ENCODE data around the gene NDOR1.

Gene NDOR1

DNA sequence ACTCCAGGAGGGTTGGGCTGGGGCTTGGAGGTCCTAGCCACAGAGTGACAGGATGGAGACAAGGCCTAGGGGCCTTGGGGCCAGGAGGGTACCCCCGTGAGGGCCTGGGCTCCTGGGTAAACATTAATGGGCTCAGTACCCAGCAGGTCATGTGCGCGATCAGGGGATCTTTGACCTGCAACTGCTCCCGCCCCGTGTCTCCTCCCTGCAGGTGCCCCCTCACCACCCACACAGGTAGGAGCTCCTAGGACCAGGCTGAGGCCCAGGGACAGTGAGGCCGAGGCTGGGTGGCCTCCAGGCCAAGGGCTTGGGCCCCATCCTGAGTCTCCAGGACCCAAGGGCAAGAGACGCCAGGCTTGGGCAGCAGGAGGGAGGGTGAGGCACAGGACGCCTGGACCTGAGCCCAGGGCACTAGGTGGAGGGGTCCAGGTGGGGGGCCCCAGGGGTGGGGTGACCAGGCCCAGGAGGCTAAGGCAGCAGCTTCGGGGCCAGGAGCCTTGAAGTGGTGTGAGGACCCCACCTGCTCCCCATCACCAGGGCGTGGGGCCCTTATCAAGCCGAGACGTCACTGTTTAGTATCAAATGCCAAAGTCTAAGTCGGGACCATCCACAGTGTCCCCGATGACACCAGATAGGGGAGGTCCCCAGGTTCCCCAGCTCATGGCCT is 25.3 kb downstream of the NDOR1 start, which contains the start of gene SLC34A3:
TSS of gene SLC34A3 (plus strand) at position 197 of the 667 bp plus-strand sequence. CDS start 802 bp downstream, outside the sequence.
- Histone ChIP-seq H3K27me3 (ENCODE audit: control insufficient read depth in 1 of 2, insufficient read depth in 2 of 2, low read length in 2 of 2) (peaks cover 50 to 57% of the 10 kb centered on the region in 2 donors), H3K4me1 (ENCODE audit: control insufficient read depth, insufficient read depth, low read length) (peaks cover 7% of the 10 kb centered on the region), H3K27ac (ENCODE audit: low read length) (no peak within 1 kb of the TSS), H3K9me3 (ENCODE audit: control insufficient read depth in 2 of 2, low read length in 2 of 2) (no peaks in the 10 kb centered on the region), H3K36me3 (ENCODE audit: control insufficient read depth in 2 of 2, insufficient read depth in 2 of 2, low read length in 2 of 2) (no peaks in the 10 kb centered on the region), H3K9ac (ENCODE audit: low read length in 2 of 2) (no peak within 1 kb of the TSS), H3K4me3 (ENCODE audit: low read length in 2 of 2) (no peak within 1 kb of the TSS)

DNA sequence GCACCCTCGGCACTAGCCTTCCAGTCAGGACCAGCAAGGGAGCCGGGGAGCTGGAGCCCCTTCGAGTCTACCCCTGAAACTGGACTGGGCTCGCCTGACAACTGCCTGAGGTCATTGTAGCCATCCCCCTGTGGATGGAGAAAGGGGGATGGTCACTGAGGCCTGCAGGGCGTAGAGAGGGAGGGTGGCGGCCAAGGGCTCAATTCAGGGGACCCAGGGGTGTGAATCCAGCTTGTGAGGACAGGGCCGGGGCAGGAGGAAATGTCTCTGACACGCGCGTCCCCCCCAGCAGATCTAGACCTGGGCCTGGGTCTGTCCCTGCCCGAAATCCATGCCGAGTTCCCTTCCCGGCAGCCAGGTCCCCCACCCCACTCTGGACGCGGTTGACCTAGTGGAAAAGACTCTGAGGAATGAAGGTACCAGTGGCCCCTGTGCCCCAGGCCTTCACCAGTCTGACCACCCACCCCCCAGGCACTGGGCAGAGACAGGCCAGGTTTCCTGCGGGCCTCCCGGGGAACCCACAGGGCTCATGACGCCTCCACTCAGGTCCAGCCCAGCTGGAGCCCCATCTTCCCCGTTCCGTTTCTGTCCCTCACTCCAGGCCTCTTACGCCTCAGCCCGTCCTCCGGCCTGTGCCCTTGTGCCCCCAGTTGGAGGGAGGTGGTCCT is 26.0 kb downstream of the NDOR1 start:
- no peak overlapping the region for H3K4me3 ChIP-seq (ENCODE audit: low read length in 2 of 2)

DNA sequence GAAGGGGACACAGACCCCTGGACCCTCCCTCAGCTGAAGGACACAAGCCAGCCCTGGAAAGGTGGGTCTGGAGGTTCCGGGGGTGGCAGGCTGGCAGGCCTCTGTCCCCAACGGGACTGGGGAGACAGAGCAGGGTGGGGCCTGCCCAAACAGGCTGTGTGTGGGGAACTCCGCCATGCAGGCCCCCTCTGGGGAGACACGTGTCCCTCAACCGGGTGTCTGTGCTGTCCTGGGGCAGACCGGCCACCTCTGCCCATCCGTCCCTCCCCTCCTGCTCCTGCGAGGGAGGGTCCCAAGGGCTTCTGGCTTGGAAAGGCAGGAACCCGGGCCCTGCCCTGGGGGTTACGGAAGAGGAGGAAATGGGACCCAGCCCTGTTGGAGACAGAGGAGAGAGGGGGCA is 26.6 kb downstream of the NDOR1 start:
- Histone ChIP-seq H3K27ac (ENCODE audit: low read length) (no peak overlapping the region), H3K9ac (ENCODE audit: low read length in 2 of 2) (no peak overlapping the region), H3K36me3 (ENCODE audit: control insufficient read depth in 2 of 2, insufficient read depth in 2 of 2, low read length in 2 of 2) (no peaks in the 10 kb centered on the region), H3K4me3 (ENCODE audit: low read length in 2 of 2) (no peak overlapping the region), H3K9me3 (ENCODE audit: control insufficient read depth in 2 of 2, low read length in 2 of 2) (no peaks in the 10 kb centered on the region), H3K27me3 (ENCODE audit: control insufficient read depth in 1 of 2, insufficient read depth in 2 of 2, low read length in 2 of 2) (peaks cover 48 to 57% of the 10 kb centered on the region in 2 donors), H3K4me1 (ENCODE audit: control insufficient read depth, insufficient read depth, low read length) (peaks cover 19% of the 10 kb centered on the region)

More for the DNA sequence above, 26.0 kb downstream of the NDOR1 start:
- no peak overlapping the region for H3K27ac ChIP-seq (ENCODE audit: low read length)
- H3K9ac ChIP-seq (ENCODE audit: low read length in 2 of 2) = no peak overlapping the region
- no peaks in the 10 kb centered on the region for H3K36me3 ChIP-seq (ENCODE audit: control insufficient read depth in 2 of 2, insufficient read depth in 2 of 2, low read length in 2 of 2)
- no peaks in the 10 kb centered on the region for H3K9me3 ChIP-seq (ENCODE audit: control insufficient read depth in 2 of 2, low read length in 2 of 2)
- H3K27me3 ChIP-seq (ENCODE audit: control insufficient read depth in 1 of 2, insufficient read depth in 2 of 2, low read length in 2 of 2) = peaks cover 50 to 57% of the 10 kb centered on the region in 2 donors
- peaks cover 13% of the 10 kb centered on the region for H3K4me1 ChIP-seq (ENCODE audit: control insufficient read depth, insufficient read depth, low read length)

DNA sequence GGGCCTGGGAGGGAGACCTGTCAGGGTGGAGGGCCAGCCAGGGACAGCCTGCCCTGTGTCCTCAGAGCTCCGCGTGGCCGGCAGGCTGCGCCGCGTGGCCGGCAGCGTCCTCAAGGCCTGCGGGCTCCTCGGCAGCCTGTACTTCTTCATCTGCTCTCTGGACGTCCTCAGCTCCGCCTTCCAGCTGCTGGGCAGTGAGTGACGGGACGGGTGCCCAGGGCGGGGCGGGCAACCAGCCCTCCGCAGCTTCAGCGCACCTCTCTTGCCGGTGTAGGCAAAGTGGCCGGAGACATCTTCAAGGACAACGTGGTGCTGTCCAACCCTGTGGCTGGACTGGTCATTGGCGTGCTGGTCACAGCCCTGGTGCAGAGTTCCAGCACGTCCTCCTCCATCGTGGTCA is 27.0 kb downstream of the NDOR1 start:
- H3K27me3 ChIP-seq (ENCODE audit: control insufficient read depth in 1 of 2, insufficient read depth in 2 of 2, low read length in 2 of 2) = peaks cover 44 to 55% of the 10 kb centered on the region in 2 donors
- no peak overlapping the region for H3K27ac ChIP-seq (ENCODE audit: low read length)
- no peak overlapping the region for H3K9ac ChIP-seq (ENCODE audit: low read length in 2 of 2)
- H3K4me3 ChIP-seq (ENCODE audit: low read length in 2 of 2) = no peak overlapping the region
- H3K36me3 ChIP-seq (ENCODE audit: control insufficient read depth in 2 of 2, insufficient read depth in 2 of 2, low read length in 2 of 2) = no peaks in the 10 kb centered on the region
- H3K4me1 ChIP-seq (ENCODE audit: control insufficient read depth, insufficient read depth, low read length) = peaks cover 21% of the 10 kb centered on the region
- H3K9me3 ChIP-seq (ENCODE audit: control insufficient read depth in 2 of 2, low read length in 2 of 2) = no peaks in the 10 kb centered on the region

DNA sequence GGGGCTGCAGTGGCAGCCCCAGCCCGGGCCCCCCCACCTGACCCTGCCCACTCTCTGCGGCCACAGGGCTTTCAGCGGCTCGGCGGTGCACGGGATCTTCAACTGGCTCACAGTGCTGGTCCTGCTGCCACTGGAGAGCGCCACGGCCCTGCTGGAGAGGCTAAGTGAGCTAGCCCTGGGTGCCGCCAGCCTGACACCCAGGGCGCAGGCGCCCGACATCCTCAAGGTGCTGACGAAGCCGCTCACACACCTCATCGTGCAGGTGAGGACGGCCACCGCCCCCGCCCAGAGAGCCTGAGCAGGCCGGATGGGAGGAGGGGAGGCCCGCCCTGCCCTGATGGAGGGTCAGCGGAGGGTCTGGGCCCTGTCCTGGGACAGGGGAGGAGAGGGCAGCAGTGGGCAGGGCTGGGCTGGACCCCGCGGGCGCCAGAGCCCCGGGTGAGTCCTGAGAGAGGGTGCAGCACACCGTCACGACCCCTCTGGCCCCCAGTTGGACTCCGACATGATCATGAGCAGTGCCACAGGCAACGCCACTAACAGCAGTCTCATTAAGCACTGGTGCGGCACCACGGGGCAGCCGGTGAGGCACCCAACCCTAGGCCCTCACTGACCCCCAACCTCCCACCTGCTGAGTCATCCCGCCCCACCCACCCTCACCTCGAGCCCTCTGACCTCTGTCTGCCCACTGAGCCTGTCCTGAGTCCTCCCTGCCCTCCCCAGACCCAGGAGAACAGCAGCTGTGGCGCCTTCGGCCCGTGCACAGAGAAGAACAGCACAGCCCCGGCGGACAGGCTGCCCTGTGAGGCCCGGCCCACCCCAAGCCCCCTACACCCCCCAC is 27.9 kb downstream of the NDOR1 start:
- Histone ChIP-seq H3K9me3 (ENCODE audit: control insufficient read depth in 2 of 2, low read length in 2 of 2) (no peaks in the 10 kb centered on the region), H3K36me3 (ENCODE audit: control insufficient read depth in 2 of 2, insufficient read depth in 2 of 2, low read length in 2 of 2) (no peaks in the 10 kb centered on the region), H3K27me3 (ENCODE audit: control insufficient read depth in 1 of 2, insufficient read depth in 2 of 2, low read length in 2 of 2) (peaks cover 43 to 52% of the 10 kb centered on the region in 2 donors), H3K27ac (ENCODE audit: low read length) (no peak overlapping the region), H3K9ac (ENCODE audit: low read length in 2 of 2) (no peak overlapping the region), H3K4me3 (ENCODE audit: low read length in 2 of 2) (no peak overlapping the region), H3K4me1 (ENCODE audit: control insufficient read depth, insufficient read depth, low read length) (peaks cover 21% of the 10 kb centered on the region)

DNA sequence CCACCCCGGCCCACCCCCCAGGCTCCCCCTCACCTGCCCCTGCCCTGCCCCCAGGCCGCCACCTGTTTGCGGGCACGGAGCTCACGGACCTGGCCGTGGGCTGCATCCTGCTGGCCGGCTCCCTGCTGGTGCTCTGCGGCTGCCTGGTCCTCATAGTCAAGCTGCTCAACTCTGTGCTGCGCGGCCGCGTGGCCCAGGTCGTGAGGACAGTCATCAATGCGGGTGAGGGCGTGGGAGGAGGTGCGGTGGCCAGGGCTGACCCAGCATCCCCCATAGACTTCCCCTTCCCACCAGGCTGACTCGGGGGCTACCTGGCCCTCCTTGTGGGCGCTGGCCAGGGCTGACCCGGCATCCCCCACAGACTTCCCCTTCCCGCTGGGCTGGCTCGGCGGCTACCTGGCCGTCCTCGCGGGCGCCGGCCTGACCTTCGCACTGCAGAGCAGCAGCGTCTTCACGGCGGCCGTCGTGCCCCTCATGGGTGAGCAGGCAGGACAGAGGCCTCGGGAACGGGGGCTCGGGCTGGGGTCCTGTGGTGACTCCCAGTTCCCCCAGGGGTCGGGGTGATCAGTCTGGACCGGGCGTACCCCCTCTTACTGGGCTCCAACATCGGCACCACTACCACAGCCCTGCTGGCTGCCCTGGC is 28.7 kb downstream of the NDOR1 start:
- no peaks in the 10 kb centered on the region for H3K36me3 ChIP-seq (ENCODE audit: control insufficient read depth in 2 of 2, insufficient read depth in 2 of 2, low read length in 2 of 2)
- H3K4me1 ChIP-seq (ENCODE audit: control insufficient read depth, insufficient read depth, low read length) = peaks cover 28% of the 10 kb centered on the region
- H3K4me3 ChIP-seq (ENCODE audit: low read length in 2 of 2) = no peak overlapping the region
- no peak overlapping the region for H3K27ac ChIP-seq (ENCODE audit: low read length)
- H3K27me3 ChIP-seq (ENCODE audit: control insufficient read depth in 1 of 2, insufficient read depth in 2 of 2, low read length in 2 of 2) = peaks cover 36 to 44% of the 10 kb centered on the region in 2 donors
- H3K9me3 ChIP-seq (ENCODE audit: control insufficient read depth in 2 of 2, low read length in 2 of 2) = no peaks in the 10 kb centered on the region
- H3K9ac ChIP-seq (ENCODE audit: low read length in 2 of 2) = no peak overlapping the region

DNA sequence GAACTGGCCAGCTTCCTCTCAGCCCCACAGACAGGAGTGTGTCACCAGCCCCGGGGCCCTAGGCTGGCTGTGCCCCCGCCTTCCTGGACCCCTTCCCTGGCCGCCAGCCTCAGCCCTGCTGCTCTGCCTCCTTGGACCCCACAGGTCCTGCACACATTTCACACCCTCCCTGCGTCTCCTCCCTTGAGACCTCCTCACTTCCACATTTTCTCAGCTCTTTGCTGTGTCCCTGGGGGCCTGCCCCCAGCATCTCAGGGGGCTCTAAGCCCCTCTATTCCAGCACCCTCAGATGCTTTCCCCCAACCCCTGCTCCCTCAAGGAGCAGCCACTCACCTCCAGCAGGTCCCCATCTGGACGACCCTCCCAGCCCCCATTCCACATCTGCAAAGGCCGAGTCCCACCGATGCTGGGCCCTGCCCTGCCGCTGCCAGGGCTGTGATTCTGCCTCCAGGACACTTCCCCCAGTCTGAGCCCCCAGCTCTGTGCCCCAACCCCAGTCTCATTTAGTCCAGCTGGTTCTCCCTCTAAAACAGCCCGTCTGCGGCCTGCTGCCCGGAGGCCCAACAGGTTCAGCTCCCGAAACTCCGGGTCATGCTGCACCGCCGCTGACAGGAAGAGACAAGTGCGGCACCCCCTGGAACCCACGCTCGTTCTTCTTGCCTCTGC is 29.4 kb downstream of the NDOR1 start:
- H3K9ac ChIP-seq (ENCODE audit: low read length in 2 of 2) = no peak overlapping the region
- H3K4me3 ChIP-seq (ENCODE audit: low read length in 2 of 2) = no peak overlapping the region
- no peak overlapping the region for H3K27ac ChIP-seq (ENCODE audit: low read length)
- peaks cover 31 to 36% of the 10 kb centered on the region in 2 donors for H3K27me3 ChIP-seq (ENCODE audit: control insufficient read depth in 1 of 2, insufficient read depth in 2 of 2, low read length in 2 of 2)
- no peaks in the 10 kb centered on the region for H3K36me3 ChIP-seq (ENCODE audit: control insufficient read depth in 2 of 2, insufficient read depth in 2 of 2, low read length in 2 of 2)
- no peaks in the 10 kb centered on the region for H3K9me3 ChIP-seq (ENCODE audit: control insufficient read depth in 2 of 2, low read length in 2 of 2)
- H3K4me1 ChIP-seq (ENCODE audit: control insufficient read depth, insufficient read depth, low read length) = peaks cover 28% of the 10 kb centered on the region

DNA sequence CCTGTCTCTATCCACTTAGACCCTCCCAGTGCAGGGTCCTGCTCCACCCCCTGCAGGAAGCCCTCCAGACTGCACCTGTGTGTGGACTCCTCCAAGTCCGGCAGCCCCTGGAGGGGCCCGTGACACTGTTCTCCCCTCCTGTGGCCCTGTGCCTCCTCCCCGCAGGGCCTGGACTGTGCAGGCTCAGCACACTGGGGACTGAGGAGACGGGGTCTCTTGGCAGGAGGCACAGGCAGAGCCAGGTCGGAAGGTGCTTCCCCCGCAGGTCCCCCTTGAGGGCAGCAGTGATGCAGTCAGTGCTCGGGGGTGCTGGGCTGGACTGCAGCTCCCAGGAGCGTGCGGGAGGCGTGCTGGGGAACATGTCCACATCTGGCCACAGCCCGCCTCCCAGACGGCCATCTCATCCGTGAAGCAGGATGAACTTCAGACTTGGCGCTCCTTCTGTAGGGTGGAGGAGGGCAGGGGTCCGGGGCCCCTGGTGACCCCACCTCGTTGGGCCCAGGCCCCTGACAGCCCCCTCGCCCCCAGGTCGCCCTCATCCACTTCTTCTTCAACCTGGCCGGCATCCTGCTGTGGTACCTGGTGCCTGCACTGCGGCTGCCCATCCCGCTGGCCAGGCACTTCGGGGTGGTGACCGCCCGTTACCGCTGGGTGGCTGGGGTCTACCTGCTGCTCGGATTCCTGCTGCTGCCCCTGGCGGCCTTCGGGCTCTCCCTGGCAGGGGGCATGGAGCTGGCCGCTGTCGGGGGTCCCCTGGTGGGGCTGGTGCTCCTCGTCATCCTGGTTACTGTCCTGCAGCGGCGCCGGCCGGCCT is 30.1 kb downstream of the NDOR1 start:
- H3K4me3 ChIP-seq (ENCODE audit: low read length in 2 of 2) = peak overlapping the region; percentile 51 to 60
- H3K4me1 ChIP-seq (ENCODE audit: control insufficient read depth, insufficient read depth, low read length) = peaks cover 33% of the 10 kb centered on the region
- no peaks in the 10 kb centered on the region for H3K9me3 ChIP-seq (ENCODE audit: control insufficient read depth in 2 of 2, low read length in 2 of 2)
- no peaks in the 10 kb centered on the region for H3K36me3 ChIP-seq (ENCODE audit: control insufficient read depth in 2 of 2, insufficient read depth in 2 of 2, low read length in 2 of 2)
- no peak overlapping the region for H3K27ac ChIP-seq (ENCODE audit: low read length)
- peaks cover 27 to 30% of the 10 kb centered on the region in 2 donors for H3K27me3 ChIP-seq (ENCODE audit: control insufficient read depth in 1 of 2, insufficient read depth in 2 of 2, low read length in 2 of 2)
- peak overlapping the region in 1 of 2 donors; percentile 22 for H3K9ac ChIP-seq (ENCODE audit: low read length in 2 of 2)

DNA sequence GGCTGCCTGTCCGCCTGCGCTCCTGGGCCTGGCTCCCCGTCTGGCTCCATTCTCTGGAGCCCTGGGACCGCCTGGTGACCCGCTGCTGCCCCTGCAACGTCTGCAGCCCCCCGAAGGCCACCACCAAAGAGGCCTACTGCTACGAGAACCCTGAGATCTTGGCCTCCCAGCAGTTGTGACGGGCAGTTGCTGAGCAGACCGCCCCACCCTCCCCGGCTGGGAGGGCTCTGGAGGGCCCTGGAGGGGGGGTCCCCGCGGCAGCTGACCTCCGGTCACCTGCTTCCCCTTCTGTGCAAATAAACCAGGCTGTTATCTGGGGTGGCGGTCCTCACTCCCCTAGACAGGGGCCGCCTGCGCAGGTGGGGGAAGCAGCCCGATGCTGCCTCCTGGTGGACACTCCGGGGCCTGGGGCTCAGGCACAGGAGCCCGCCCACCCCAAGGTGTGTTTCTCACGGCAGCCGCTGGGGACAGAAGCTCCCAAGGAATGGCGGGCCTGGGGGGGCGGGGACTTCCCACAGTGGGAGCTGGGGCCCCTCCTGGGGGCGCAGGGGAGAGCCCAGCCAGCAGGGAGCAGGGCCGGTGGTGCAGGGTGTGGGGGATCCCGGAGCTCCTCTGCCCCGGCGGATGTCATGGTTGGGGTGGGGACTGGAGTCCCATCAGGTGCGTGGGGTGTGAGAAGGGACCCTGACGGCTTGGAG is 30.9 kb downstream of the NDOR1 start:
- H3K27me3 ChIP-seq (ENCODE audit: control insufficient read depth in 1 of 2, insufficient read depth in 2 of 2, low read length in 2 of 2) = peaks cover 22 to 23% of the 10 kb centered on the region in 2 donors
- H3K4me3 ChIP-seq (ENCODE audit: low read length in 2 of 2) = peak overlapping the region; percentile 51 to 60
- H3K36me3 ChIP-seq (ENCODE audit: control insufficient read depth in 2 of 2, insufficient read depth in 2 of 2, low read length in 2 of 2) = no peaks in the 10 kb centered on the region
- peak overlapping the region; percentile 21 to 22 for H3K9ac ChIP-seq (ENCODE audit: low read length in 2 of 2)
- no peaks in the 10 kb centered on the region for H3K9me3 ChIP-seq (ENCODE audit: control insufficient read depth in 2 of 2, low read length in 2 of 2)
- H3K27ac ChIP-seq (ENCODE audit: low read length) = no peak overlapping the region
- peaks cover 33% of the 10 kb centered on the region for H3K4me1 ChIP-seq (ENCODE audit: control insufficient read depth, insufficient read depth, low read length)
